Measurements from ENCODE around the gene SLCO3A1. TPM values are rescaled to one million over a fixed set of nuclear protein-coding genes. Genes with fewer than 3 reads are reported as not detected.

SLCO3A1 gene
- total RNA-seq, 1 donor = 17.7 TPM

DNA sequence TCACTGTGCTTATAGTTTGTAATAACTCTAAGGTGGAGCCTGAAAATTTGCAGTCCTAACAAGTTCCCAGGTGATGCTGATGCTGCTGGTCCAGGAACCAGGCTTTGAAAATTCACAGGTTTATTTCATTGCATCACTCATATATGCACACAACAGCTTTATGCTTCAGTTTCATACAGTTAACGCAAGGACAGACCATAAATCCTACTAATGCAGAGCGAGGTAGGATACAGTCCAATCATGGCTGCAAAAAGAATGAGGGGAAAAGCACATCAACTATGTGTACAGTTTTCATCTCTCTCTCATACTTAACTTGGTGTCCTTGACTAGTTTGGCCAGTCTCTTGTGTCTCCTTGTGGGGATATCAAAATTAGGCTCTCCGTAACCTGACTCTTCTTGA is 135.1 kb downstream of the SLCO3A1 start:
- peaks cover 16% of the 10 kb centered on the region for H3K4me1 ChIP-seq (ENCODE audit: insufficient read depth, low read length)
- no peaks in the 10 kb centered on the region for H3K27me3 ChIP-seq (ENCODE audit: insufficient read depth, low read length)
- no peaks in the 10 kb centered on the region for H3K9me3 ChIP-seq (ENCODE audit: low read depth, low read length)
- no peak overlapping the region for H3K4me3 ChIP-seq (ENCODE audit: low read length)

DNA sequence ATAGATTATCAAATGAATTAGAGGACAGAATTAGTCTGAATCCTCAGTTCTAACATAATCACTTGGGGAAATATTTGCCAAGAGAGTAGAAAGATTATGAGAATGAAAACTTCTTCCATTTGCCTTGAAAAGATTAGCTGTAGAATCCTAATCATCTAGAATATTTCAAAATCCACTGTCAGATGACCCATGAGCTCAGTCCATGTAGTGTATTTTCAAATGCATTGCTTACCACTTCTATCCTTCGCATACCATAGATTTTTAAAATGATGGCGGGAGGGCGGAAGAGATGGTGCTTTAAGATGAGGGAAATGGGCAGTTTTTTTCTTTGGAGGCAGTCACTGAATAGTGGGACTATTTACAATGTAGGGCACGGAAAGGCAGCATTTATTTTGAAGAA is 136.3 kb downstream of the SLCO3A1 start:
- Histone ChIP-seq H3K9me3 (ENCODE audit: low read depth, low read length) (no peaks in the 10 kb centered on the region), H3K4me1 (ENCODE audit: insufficient read depth, low read length) (peaks cover 16% of the 10 kb centered on the region), H3K4me3 (ENCODE audit: low read length) (no peak overlapping the region), H3K27me3 (ENCODE audit: insufficient read depth, low read length) (no peaks in the 10 kb centered on the region)

- Histone ChIP-seq H3K27me3 (ENCODE audit: insufficient read depth, low read length) (no peaks in the 10 kb centered on the region), H3K9me3 (ENCODE audit: low read depth, low read length) (no peaks in the 10 kb centered on the region), H3K4me1 (ENCODE audit: insufficient read depth, low read length) (peaks cover 12% of the 10 kb centered on the region), H3K4me3 (ENCODE audit: low read length) (no peak overlapping the region)
Measured at GRCh38 chr15:91992945-91993344, 139.4 kb downstream of the SLCO3A1 start.

- peaks cover 10% of the 10 kb centered on the region for H3K4me1 ChIP-seq (ENCODE audit: insufficient read depth, low read length)
- no peaks in the 10 kb centered on the region for H3K27me3 ChIP-seq (ENCODE audit: insufficient read depth, low read length)
- no peaks in the 10 kb centered on the region for H3K9me3 ChIP-seq (ENCODE audit: low read depth, low read length)
- no peak overlapping the region for H3K4me3 ChIP-seq (ENCODE audit: low read length)
Measured at GRCh38 chr15:91995146-91995545, 141.6 kb downstream of the SLCO3A1 start.

GRCh38 chr15:91997163-91997562 is 143.7 kb downstream of the SLCO3A1 start:
- H3K27me3 ChIP-seq (ENCODE audit: insufficient read depth, low read length) = no peaks in the 10 kb centered on the region
- no peak overlapping the region for H3K4me3 ChIP-seq (ENCODE audit: low read length)
- no peaks in the 10 kb centered on the region for H3K9me3 ChIP-seq (ENCODE audit: low read depth, low read length)
- H3K4me1 ChIP-seq (ENCODE audit: insufficient read depth, low read length) = peaks cover 10% of the 10 kb centered on the region

GRCh38 chr15:92000709-92001108 is 147.2 kb downstream of the SLCO3A1 start:
- Histone ChIP-seq H3K9me3 (ENCODE audit: low read depth, low read length) (no peaks in the 10 kb centered on the region), H3K4me1 (ENCODE audit: insufficient read depth, low read length) (no peaks in the 10 kb centered on the region), H3K4me3 (ENCODE audit: low read length) (no peak overlapping the region), H3K27me3 (ENCODE audit: insufficient read depth, low read length) (no peaks in the 10 kb centered on the region)

- Histone ChIP-seq H3K4me1 (ENCODE audit: insufficient read depth, low read length) (no peaks in the 10 kb centered on the region), H3K4me3 (ENCODE audit: low read length) (no peak overlapping the region), H3K27me3 (ENCODE audit: insufficient read depth, low read length) (no peaks in the 10 kb centered on the region), H3K9me3 (ENCODE audit: low read depth, low read length) (no peaks in the 10 kb centered on the region)
Measured at GRCh38 chr15:92001307-92001706, 147.8 kb downstream of the SLCO3A1 start.

DNA sequence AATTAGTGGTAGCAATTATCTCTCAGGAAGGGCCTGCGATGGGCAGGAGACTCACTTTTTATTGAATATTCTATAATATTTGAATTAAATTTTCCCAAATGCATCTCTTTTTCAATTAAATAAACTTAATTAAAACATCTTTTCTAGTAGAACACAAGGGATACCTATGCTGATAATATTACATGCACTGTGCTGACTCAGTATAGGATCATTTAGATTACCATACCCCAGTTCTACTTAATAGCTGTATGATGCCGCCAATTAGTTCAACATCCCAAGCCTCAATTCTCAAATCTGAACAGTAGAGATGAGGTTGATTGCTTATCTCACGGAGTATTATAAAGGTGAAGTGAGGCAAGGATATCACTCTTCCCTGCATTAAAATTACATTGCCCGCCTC is 149.2 kb downstream of the SLCO3A1 start:
- Histone ChIP-seq H3K4me3 (ENCODE audit: low read length) (no peak overlapping the region), H3K27me3 (ENCODE audit: insufficient read depth, low read length) (no peaks in the 10 kb centered on the region), H3K4me1 (ENCODE audit: insufficient read depth, low read length) (no peaks in the 10 kb centered on the region), H3K9me3 (ENCODE audit: low read depth, low read length) (no peaks in the 10 kb centered on the region)

GRCh38 chr15:92003515-92004067 is 150.1 kb downstream of the SLCO3A1 start:
- H3K4me1 ChIP-seq (ENCODE audit: insufficient read depth, low read length) = no peaks in the 10 kb centered on the region
- no peaks in the 10 kb centered on the region for H3K9me3 ChIP-seq (ENCODE audit: low read depth, low read length)
- H3K27me3 ChIP-seq (ENCODE audit: insufficient read depth, low read length) = no peaks in the 10 kb centered on the region
- H3K4me3 ChIP-seq (ENCODE audit: low read length) = no peak overlapping the region

DNA sequence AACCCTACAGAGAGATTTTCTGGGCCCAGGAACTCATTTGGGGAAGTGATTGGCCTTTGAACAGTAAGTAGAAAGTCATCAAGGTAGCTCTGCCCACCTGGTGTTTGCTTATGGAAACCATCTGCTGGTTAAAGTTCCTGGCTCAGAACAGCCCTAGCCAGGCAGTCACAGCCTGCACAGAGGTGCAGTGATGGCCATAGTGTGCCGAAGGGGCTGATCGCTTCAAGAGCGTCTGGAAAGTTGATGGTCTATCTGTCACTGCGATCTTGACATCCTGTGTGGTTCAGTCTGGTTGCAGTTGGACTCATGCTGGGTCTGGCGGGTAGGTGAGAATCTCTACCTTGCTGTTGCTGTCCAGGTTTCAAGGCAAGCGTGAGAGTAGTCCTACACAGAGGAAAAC is 151.6 kb downstream of the SLCO3A1 start:
- Histone ChIP-seq H3K9me3 (ENCODE audit: low read depth, low read length) (no peaks in the 10 kb centered on the region), H3K4me3 (ENCODE audit: low read length) (no peak overlapping the region), H3K4me1 (ENCODE audit: insufficient read depth, low read length) (peaks cover 5% of the 10 kb centered on the region), H3K27me3 (ENCODE audit: insufficient read depth, low read length) (no peaks in the 10 kb centered on the region)

DNA sequence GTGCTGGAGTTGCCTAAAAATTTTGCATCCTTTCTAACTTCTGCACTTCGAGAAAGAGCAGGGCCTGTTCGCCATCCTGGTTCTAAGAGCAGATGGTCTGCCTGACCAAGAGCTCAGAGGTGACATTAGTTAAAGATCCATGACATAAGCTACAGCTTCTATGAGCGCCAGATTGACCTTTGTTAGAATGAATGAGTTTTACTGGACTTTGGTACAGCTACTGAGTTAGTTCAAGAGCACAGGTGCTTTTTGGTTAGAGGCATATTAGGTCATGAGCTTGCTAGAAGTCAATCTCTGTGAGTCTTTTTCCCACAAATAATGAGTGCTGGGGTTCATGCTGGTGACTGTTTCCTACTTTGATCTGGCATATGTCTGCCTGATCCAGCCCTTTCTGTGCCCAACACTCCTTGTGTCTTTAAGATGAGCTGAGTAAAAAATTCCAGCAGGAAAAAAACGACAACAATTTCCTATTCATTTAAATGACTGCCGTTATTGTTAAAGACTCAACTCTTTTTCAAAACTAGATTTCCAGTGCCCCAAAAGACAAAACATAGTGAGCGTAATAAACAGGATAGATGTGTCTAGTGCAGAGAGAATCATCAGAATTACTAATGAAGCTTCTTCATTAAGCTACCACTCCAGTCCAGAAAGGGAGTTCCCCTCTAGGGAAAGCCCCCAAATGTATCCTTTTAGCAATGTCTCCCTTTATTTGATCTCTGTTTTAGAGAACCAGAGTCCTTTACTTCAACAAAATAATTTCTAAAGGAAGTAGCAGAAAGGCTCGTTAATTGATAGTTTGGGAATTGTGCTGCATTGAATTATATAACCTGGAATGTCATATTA is 152.9 kb downstream of the SLCO3A1 start:
- Histone ChIP-seq H3K4me1 (ENCODE audit: insufficient read depth, low read length) (peaks cover 7% of the 10 kb centered on the region), H3K9me3 (ENCODE audit: low read depth, low read length) (no peaks in the 10 kb centered on the region), H3K4me3 (ENCODE audit: low read length) (no peak overlapping the region), H3K27me3 (ENCODE audit: insufficient read depth, low read length) (no peaks in the 10 kb centered on the region)

DNA sequence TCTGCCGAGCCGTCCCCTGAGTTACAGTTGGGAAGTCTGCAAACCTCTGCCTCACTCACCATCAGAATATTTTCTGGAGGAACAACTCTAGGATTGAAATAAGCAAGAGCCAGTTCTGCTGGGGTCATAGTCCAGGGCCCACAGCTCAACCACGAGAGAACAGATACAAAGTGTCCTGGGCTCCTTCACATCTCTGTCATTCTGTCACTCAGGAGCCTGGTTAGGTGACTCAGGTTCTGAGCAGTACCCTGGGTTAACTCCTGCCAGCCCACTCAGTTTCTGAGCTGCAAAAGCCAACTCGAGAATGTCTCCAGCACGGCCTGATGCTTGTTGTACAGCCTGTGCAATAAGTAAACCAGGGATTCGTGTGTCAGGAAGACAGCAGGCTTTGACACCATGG is 155.7 kb downstream of the SLCO3A1 start:
- H3K4me3 ChIP-seq (ENCODE audit: low read length) = no peak overlapping the region
- H3K27me3 ChIP-seq (ENCODE audit: insufficient read depth, low read length) = no peaks in the 10 kb centered on the region
- no peaks in the 10 kb centered on the region for H3K9me3 ChIP-seq (ENCODE audit: low read depth, low read length)
- peaks cover 23% of the 10 kb centered on the region for H3K4me1 ChIP-seq (ENCODE audit: insufficient read depth, low read length)

DNA sequence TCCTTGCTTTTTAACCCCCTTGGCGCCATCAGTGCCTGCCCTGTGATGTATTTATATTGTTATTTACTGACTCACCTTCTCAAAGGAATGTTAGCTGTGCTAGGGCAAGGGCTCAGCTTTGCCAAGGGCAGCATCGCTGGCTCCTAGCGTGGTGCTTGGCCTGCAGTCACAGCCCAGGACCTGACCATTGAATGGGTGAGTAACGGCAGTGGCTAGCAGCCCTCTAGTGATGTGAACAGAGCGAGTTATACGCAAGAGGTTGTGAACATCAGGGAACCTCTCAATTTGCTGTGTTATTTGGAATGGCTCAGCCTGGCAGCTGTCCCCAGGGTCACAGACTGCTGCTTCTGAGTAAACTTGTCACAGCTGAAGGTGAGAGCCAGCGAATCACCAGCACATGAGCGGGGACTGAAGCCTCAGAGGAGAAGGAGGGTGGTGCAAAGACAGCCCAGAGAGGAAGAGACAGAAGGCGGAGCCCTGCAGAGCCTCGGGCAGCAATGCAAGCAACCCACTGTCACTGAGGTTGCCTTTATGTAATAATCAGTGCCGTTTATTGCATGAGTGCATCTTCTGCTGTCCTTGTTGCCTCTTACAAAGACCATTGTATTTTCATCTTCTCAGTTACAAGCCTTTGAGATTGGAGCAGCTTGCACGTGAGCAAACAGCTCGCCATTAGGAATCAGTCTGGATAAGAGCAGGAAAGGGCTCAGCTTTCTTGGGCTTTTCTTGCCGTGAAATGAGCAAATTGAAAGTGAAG is 158.3 kb downstream of the SLCO3A1 start:
- peaks cover 23% of the 10 kb centered on the region for H3K4me1 ChIP-seq (ENCODE audit: insufficient read depth, low read length)
- no peaks in the 10 kb centered on the region for H3K9me3 ChIP-seq (ENCODE audit: low read depth, low read length)
- no peaks in the 10 kb centered on the region for H3K27me3 ChIP-seq (ENCODE audit: insufficient read depth, low read length)
- no peak overlapping the region for H3K4me3 ChIP-seq (ENCODE audit: low read length)

GRCh38 chr15:92012368-92012629 is 158.8 kb downstream of the SLCO3A1 start:
- H3K9me3 ChIP-seq (ENCODE audit: low read depth, low read length) = no peaks in the 10 kb centered on the region
- H3K4me1 ChIP-seq (ENCODE audit: insufficient read depth, low read length) = peaks cover 23% of the 10 kb centered on the region
- no peaks in the 10 kb centered on the region for H3K27me3 ChIP-seq (ENCODE audit: insufficient read depth, low read length)
- H3K4me3 ChIP-seq (ENCODE audit: low read length) = no peak overlapping the region

DNA sequence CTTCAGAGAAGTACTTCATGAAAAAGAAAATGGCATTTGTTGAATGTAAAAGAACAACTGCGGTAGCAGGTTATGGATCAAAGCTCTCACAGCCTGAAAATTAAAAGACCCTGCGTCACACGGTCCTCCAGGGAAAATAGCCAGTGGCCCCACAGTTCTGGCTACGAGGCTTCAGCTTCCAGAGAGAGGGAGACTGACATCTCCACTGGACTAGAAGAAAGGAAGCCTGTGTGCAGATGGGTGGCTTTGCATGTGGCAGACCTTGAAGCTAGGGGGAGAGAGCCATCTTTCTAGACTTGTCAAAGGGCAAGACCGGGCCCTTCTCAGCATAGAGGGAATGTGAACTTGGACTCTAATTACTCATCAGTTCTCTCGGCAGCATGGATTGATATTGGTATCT is 159.4 kb downstream of the SLCO3A1 start:
- peaks cover 23% of the 10 kb centered on the region for H3K4me1 ChIP-seq (ENCODE audit: insufficient read depth, low read length)

More for the DNA sequence above, 159.4 kb downstream of the SLCO3A1 start:
- no peak overlapping the region for H3K4me3 ChIP-seq (ENCODE audit: low read length)
- H3K9me3 ChIP-seq (ENCODE audit: low read depth, low read length) = no peaks in the 10 kb centered on the region
- no peaks in the 10 kb centered on the region for H3K27me3 ChIP-seq (ENCODE audit: insufficient read depth, low read length)

Data from mononuclear cell (primary cell).